Measurements from ENCODE around the gene NEB. TPM values are rescaled to one million over a fixed set of nuclear protein-coding genes. Genes with fewer than 3 reads are reported as not detected.
"Not testable (repeated sequence)": the region's sequence is repeated elsewhere in the genome, so short reads cannot be mapped to it uniquely, and the experiment has no call there.

Gene NEB
- total RNA-seq, 1 donor, result 2.0 TPM

- H3K9me3 ChIP-seq (ENCODE audit: low read depth, low read length); H3K27me3 ChIP-seq (ENCODE audit: insufficient read depth, low read length); H3K4me3 ChIP-seq (ENCODE audit: low read length); H3K4me1 ChIP-seq (ENCODE audit: insufficient read depth, low read length): not testable (repeated sequence)
Observed at GRCh38 chr2:151607459-151608424, 126.5 kb downstream of the NEB start.

- not testable (repeated sequence) for H3K27me3 ChIP-seq (ENCODE audit: insufficient read depth, low read length); H3K9me3 ChIP-seq (ENCODE audit: low read depth, low read length); H3K4me3 ChIP-seq (ENCODE audit: low read length); H3K4me1 ChIP-seq (ENCODE audit: insufficient read depth, low read length)
Observed at GRCh38 chr2:151603530-151603929, 130.7 kb downstream of the NEB start.

- H3K9me3 ChIP-seq (ENCODE audit: low read depth, low read length); H3K4me1 ChIP-seq (ENCODE audit: insufficient read depth, low read length); H3K27me3 ChIP-seq (ENCODE audit: insufficient read depth, low read length); H3K4me3 ChIP-seq (ENCODE audit: low read length): not testable (repeated sequence)
Observed at GRCh38 chr2:151602402-151602801, 131.9 kb downstream of the NEB start.

GRCh38 chr2:151601803-151602202 lies 132.5 kb downstream of the NEB start:
- not testable (repeated sequence) for H3K27me3 ChIP-seq (ENCODE audit: insufficient read depth, low read length); H3K4me3 ChIP-seq (ENCODE audit: low read length); H3K4me1 ChIP-seq (ENCODE audit: insufficient read depth, low read length); H3K9me3 ChIP-seq (ENCODE audit: low read depth, low read length)

GRCh38 chr2:151596903-151597608 lies 137.2 kb downstream of the NEB start:
- H3K4me3 ChIP-seq (ENCODE audit: low read length); H3K9me3 ChIP-seq (ENCODE audit: low read depth, low read length); H3K27me3 ChIP-seq (ENCODE audit: insufficient read depth, low read length); H3K4me1 ChIP-seq (ENCODE audit: insufficient read depth, low read length): not testable (repeated sequence)

GRCh38 chr2:151591908-151592255 lies 142.4 kb downstream of the NEB start:
- H3K27me3 ChIP-seq (ENCODE audit: insufficient read depth, low read length); H3K9me3 ChIP-seq (ENCODE audit: low read depth, low read length); H3K4me1 ChIP-seq (ENCODE audit: insufficient read depth, low read length); H3K4me3 ChIP-seq (ENCODE audit: low read length): not testable (repeated sequence)

GRCh38 chr2:151591250-151591907 lies 142.9 kb downstream of the NEB start:
- not testable (repeated sequence) for H3K4me1 ChIP-seq (ENCODE audit: insufficient read depth, low read length)

GRCh38 chr2:151581300-151581699 lies 153.0 kb downstream of the NEB start:
- not testable (repeated sequence) for H3K4me3 ChIP-seq (ENCODE audit: low read length); H3K4me1 ChIP-seq (ENCODE audit: insufficient read depth, low read length); H3K27me3 ChIP-seq (ENCODE audit: insufficient read depth, low read length); H3K9me3 ChIP-seq (ENCODE audit: low read depth, low read length)

More at GRCh38 chr2:151591250-151591907, 142.9 kb downstream of the NEB start:
- H3K27me3 ChIP-seq (ENCODE audit: insufficient read depth, low read length); H3K4me3 ChIP-seq (ENCODE audit: low read length); H3K9me3 ChIP-seq (ENCODE audit: low read depth, low read length): not testable (repeated sequence)

- not testable (repeated sequence) for H3K27me3 ChIP-seq (ENCODE audit: insufficient read depth, low read length); H3K4me3 ChIP-seq (ENCODE audit: low read length); H3K4me1 ChIP-seq (ENCODE audit: insufficient read depth, low read length); H3K9me3 ChIP-seq (ENCODE audit: low read depth, low read length)
Observed at GRCh38 chr2:151580697-151581096, 153.6 kb downstream of the NEB start.

GRCh38 chr2:151577116-151577515 lies 157.2 kb downstream of the NEB start:
- Histone ChIP-seq H3K9me3 (ENCODE audit: low read depth, low read length) (no peaks in the 10 kb centered on the region), H3K4me1 (ENCODE audit: insufficient read depth, low read length) (no peaks in the 10 kb centered on the region), H3K27me3 (ENCODE audit: insufficient read depth, low read length) (no peaks in the 10 kb centered on the region), H3K4me3 (ENCODE audit: low read length) (no peak overlapping the region)

GRCh38 chr2:151576080-151576479 lies 158.2 kb downstream of the NEB start:
- H3K4me1 ChIP-seq (ENCODE audit: insufficient read depth, low read length), result no peaks in the 10 kb centered on the region

GRCh38 chr2:151575338-151575737 lies 158.9 kb downstream of the NEB start:
- H3K9me3 ChIP-seq (ENCODE audit: low read depth, low read length), result no peaks in the 10 kb centered on the region
- H3K4me3 ChIP-seq (ENCODE audit: low read length), result no peak overlapping the region
- H3K27me3 ChIP-seq (ENCODE audit: insufficient read depth, low read length), result no peaks in the 10 kb centered on the region
- no peaks in the 10 kb centered on the region for H3K4me1 ChIP-seq (ENCODE audit: insufficient read depth, low read length)

More at GRCh38 chr2:151576080-151576479, 158.2 kb downstream of the NEB start:
- Histone ChIP-seq H3K27me3 (ENCODE audit: insufficient read depth, low read length) (no peaks in the 10 kb centered on the region), H3K4me3 (ENCODE audit: low read length) (no peak overlapping the region), H3K9me3 (ENCODE audit: low read depth, low read length) (no peaks in the 10 kb centered on the region)

- H3K27me3 ChIP-seq (ENCODE audit: insufficient read depth, low read length), result no peaks in the 10 kb centered on the region
- no peaks in the 10 kb centered on the region for H3K9me3 ChIP-seq (ENCODE audit: low read depth, low read length)
- no peak overlapping the region for H3K4me3 ChIP-seq (ENCODE audit: low read length)
Observed at GRCh38 chr2:151570191-151570590, 164.1 kb downstream of the NEB start.

GRCh38 chr2:151569167-151569566 lies 165.1 kb downstream of the NEB start:
- H3K4me3 ChIP-seq (ENCODE audit: low read length), result no peak overlapping the region
- no peaks in the 10 kb centered on the region for H3K27me3 ChIP-seq (ENCODE audit: insufficient read depth, low read length)
- no peaks in the 10 kb centered on the region for H3K9me3 ChIP-seq (ENCODE audit: low read depth, low read length)
- H3K4me1 ChIP-seq (ENCODE audit: insufficient read depth, low read length), result no peaks in the 10 kb centered on the region

More at GRCh38 chr2:151570191-151570590, 164.1 kb downstream of the NEB start:
- no peaks in the 10 kb centered on the region for H3K4me1 ChIP-seq (ENCODE audit: insufficient read depth, low read length)

- H3K9me3 ChIP-seq (ENCODE audit: low read depth, low read length), result no peaks in the 10 kb centered on the region
- no peaks in the 10 kb centered on the region for H3K4me1 ChIP-seq (ENCODE audit: insufficient read depth, low read length)
- H3K4me3 ChIP-seq (ENCODE audit: low read length), result no peak overlapping the region
- no peaks in the 10 kb centered on the region for H3K27me3 ChIP-seq (ENCODE audit: insufficient read depth, low read length)
Observed at GRCh38 chr2:151568501-151568900, 165.8 kb downstream of the NEB start.
